Liver (tissue), 9 donors: ENCODE data around the gene CARMIL1. TPM values are rescaled to one million over a fixed set of nuclear protein-coding genes. Genes with fewer than 3 reads are reported as not detected.

Experiments used
- DNase-seq: peaks from one replicate; pipeline ENCODE4 v3.0.0-alpha.2; 2017; ENCODE audit warnings: low spot score
- H3K27ac ChIP-seq, 2 donors: one replicate each; pipeline ENCODE4 v1.7.0; 2013; ENCODE audit warnings: inconsistent platforms in 2 of 2, low read length in 2 of 2, control low read depth in 1 of 2, low read depth in 1 of 2, mild to moderate bottlenecking in 1 of 2
- H3K27me3 ChIP-seq, 4 donors: one replicate each; pipeline versions ENCODE4 v1.6.1 to v1.7.0; 2013; ENCODE audit warnings: low read length in 3 of 4, inconsistent platforms in 1 of 4, mild to moderate bottlenecking in 1 of 4, moderate library complexity in 1 of 4; ENCODE audit not compliant: control insufficient read depth in 4 of 4, insufficient read depth in 4 of 4
- H3K36me3 ChIP-seq, 4 donors: one replicate each; pipeline versions ENCODE4 v1.6.1 to v1.7.0; 2013; ENCODE audit warnings: low read length in 3 of 4, mild to moderate bottlenecking in 3 of 4, low read depth in 1 of 4, moderate library complexity in 1 of 4; ENCODE audit not compliant: control insufficient read depth in 4 of 4, insufficient read depth in 3 of 4
- H3K4me1 ChIP-seq, 4 donors: one replicate each; pipeline versions ENCODE4 v1.6.1 to v1.7.0; 2013; ENCODE audit warnings: low read length in 3 of 4, mild to moderate bottlenecking in 3 of 4, moderate library complexity in 1 of 4; ENCODE audit not compliant: control insufficient read depth in 4 of 4, insufficient read depth in 4 of 4
- H3K4me3 ChIP-seq, 3 donors: one replicate each; pipeline versions ENCODE4 v1.6.1 to v1.7.0; 2013; ENCODE audit warnings: low read length in 3 of 3, control low read depth in 1 of 3, low read depth in 1 of 3, mild to moderate bottlenecking in 1 of 3
- H3K9ac ChIP-seq, 2 donors: one replicate each; pipeline ENCODE4 v1.7.0; 2013; ENCODE audit warnings: low read length in 2 of 2, mild to moderate bottlenecking in 2 of 2, moderate library complexity in 2 of 2, control low read depth in 1 of 2, low read depth in 1 of 2
- H3K9me3 ChIP-seq, 4 donors: one replicate each; pipeline versions ENCODE4 v1.6.1 to v1.7.0; 2013; ENCODE audit warnings: low read length in 3 of 4; ENCODE audit not compliant: control insufficient read depth in 4 of 4
- ATF3 ChIP-seq: IDR thresholded peaks from 2 replicates; pipeline ENCODE4 v1.6.1; 2016; ENCODE audit warnings: antibody characterized with exemption
- CTCF ChIP-seq: fragments of 150-350 bp; IDR thresholded peaks from 2 replicates; pipeline ENCODE4 v1.5.1; 2017; ENCODE audit warnings: improper control_type of control experiment, low read depth, low read length; ENCODE audit not compliant: missing input control
- EGR1 ChIP-seq, 2 donors: IDR thresholded peaks; 2 replicates each; pipeline ENCODE4 v1.6.1; 2016 to 2018; ENCODE audit warnings: antibody characterized with exemption in 2 of 2, low read depth in 2 of 2
- FOXA1 ChIP-seq: IDR thresholded peaks from 2 replicates; pipeline ENCODE4 v1.6.1; 2016; ENCODE audit warnings: antibody characterized with exemption
- FOXA2 ChIP-seq: IDR thresholded peaks from 2 replicates; pipeline ENCODE4 v1.6.1; 2016; ENCODE audit warnings: antibody characterized with exemption
- GABPA ChIP-seq, 2 donors: IDR thresholded peaks in 1 of 2; conservative IDR thresholded peaks in 1 of 2; 2 replicates each; pipeline ENCODE4 v1.6.1; 2016; ENCODE audit warnings: antibody characterized with exemption in 2 of 2, mild to moderate bottlenecking in 1 of 2, moderate library complexity in 1 of 2
- HNF4A ChIP-seq, 2 donors: conservative IDR thresholded peaks; 2 replicates each; pipeline ENCODE4 v1.6.1; 2016; ENCODE audit warnings: antibody characterized with exemption in 2 of 2, mild to moderate bottlenecking in 2 of 2
- HNF4G ChIP-seq: IDR thresholded peaks from 2 replicates; pipeline ENCODE4 v1.6.1; 2016; ENCODE audit warnings: antibody characterized with exemption
- JUND ChIP-seq, 2 donors: IDR thresholded peaks; 2 replicates each; pipeline ENCODE4 v1.6.1; 2016; ENCODE audit warnings: antibody characterized with exemption in 2 of 2
- MAX ChIP-seq: IDR thresholded peaks from 2 replicates; pipeline ENCODE4 v1.6.1; 2016; ENCODE audit warnings: antibody characterized with exemption
- NR2F2 ChIP-seq: IDR thresholded peaks from 2 replicates; pipeline ENCODE4 v1.6.1; 2016; ENCODE audit warnings: antibody characterized with exemption
- RAD21 ChIP-seq, 2 donors: IDR thresholded peaks; 2 replicates each; pipeline ENCODE4 v1.6.1; 2016; ENCODE audit warnings: antibody characterized with exemption in 2 of 2, mild to moderate bottlenecking in 2 of 2
- REST ChIP-seq: IDR thresholded peaks from 2 replicates; pipeline ENCODE4 v1.6.1; 2016; ENCODE audit warnings: antibody characterized with exemption, mild to moderate bottlenecking
- RXRA ChIP-seq, 2 donors: IDR thresholded peaks; 2 replicates each; pipeline ENCODE4 v1.6.1; 2017 to 2018; ENCODE audit warnings: antibody characterized with exemption in 2 of 2, mild to moderate bottlenecking in 1 of 2
- SP1 ChIP-seq: IDR thresholded peaks from 2 replicates; pipeline ENCODE4 v1.6.1; 2018; ENCODE audit warnings: antibody characterized with exemption, mild to moderate bottlenecking
- TAF1 ChIP-seq: conservative IDR thresholded peaks from 2 replicates; pipeline ENCODE4 v1.6.1; 2016; ENCODE audit warnings: antibody characterized with exemption, mild to moderate bottlenecking
- YY1 ChIP-seq: IDR thresholded peaks from 2 replicates; pipeline ENCODE4 v1.6.1; 2016; ENCODE audit warnings: antibody characterized with exemption, mild to moderate bottlenecking
- ZBTB33 ChIP-seq: IDR thresholded peaks from 2 replicates; pipeline ENCODE4 v1.6.1; 2016; ENCODE audit warnings: antibody characterized with exemption
- WGBS: extraction: QIAGEN DNeasy Blood & Tissue Kit; methylation state at CpG from one replicate; pipeline ENCODE4 v1.1.7; 2013; 5-methylcytosine and 5-hydroxymethylcytosine counted together
- polyA plus RNA-seq, 2 donors: library from polyadenylated mRNA; stranded (reverse) in 1 of 2; unstranded in 1 of 2; fragments of 200-250 nt in 1 of 2; fragments of >200 nt in 1 of 2; fragmentation: Nextera tagmentation in 1 of 2; extraction: Ambion mirVana in 1 of 2; gene quantifications; one replicate each; pipeline versions ENCODE4 v1.2.1 to v1.2.3, GENCODE V29; 2013 to 2015
- total RNA-seq, 2 donors: library from RNA; depleted of rRNA; stranded (reverse); fragments of >200 nt; gene quantifications; one replicate each; pipeline ENCODE4 v1.2.3, GENCODE V29; 2014
- donor health status: healthy.
- donor health status: healthy.
- donor health status: healthy.
- donor health status: healthy.
- donor health status: healthy.

CARMIL1 gene
- total and polyA plus RNA-seq, 4 donors, result 1.4 to 9.5 (median 3.5) TPM

GRCh38 chr6:25570578-25570977 lies 291.4 kb downstream of the CARMIL1 start:
- no peak for DNase-seq
- Histone ChIP-seq H3K36me3 (no peaks in the 10 kb centered on the region), H3K27me3 (no peaks in the 10 kb centered on the region), H3K9me3 (no peaks in the 10 kb centered on the region), H3K9ac (no peak overlapping the region), H3K27ac (no peak overlapping the region), H3K4me1 (no peaks in the 10 kb centered on the region), H3K4me3 (no peak overlapping the region)
- TF ChIP-seq SP1 (no peak), RXRA (IDR thresholded peaks at IDR 0.05) (no peak), FOXA1 (no peak), ATF3 (no peak), TAF1 (no peak), MAX (no peak), GABPA (IDR thresholded peaks at IDR 0.05 in 1 of 2, conservative IDR thresholded peaks at IDR 0.05 in 1 of 2) (no peak), CTCF (no peak), REST (no peak), HNF4G (no peak), NR2F2 (no peak), JUND (IDR thresholded peaks at IDR 0.05) (no peak), ZBTB33 (no peak), YY1 (no peak), HNF4A (conservative IDR thresholded peaks at IDR 0.05) (no peak), EGR1 (IDR thresholded peaks at IDR 0.05; ENCODE audit: low read depth in 2 of 2) (no peak), RAD21 (IDR thresholded peaks at IDR 0.05) (no peak), FOXA2 (no peak)
- WGBS, result 80% methylated on average over 2 of the region's 2 CpGs

GRCh38 chr6:25576919-25577318 lies 297.7 kb downstream of the CARMIL1 start:
- 98% methylated on average over 2 of the region's 2 CpGs for WGBS
- Histone ChIP-seq H3K36me3 (no peaks in the 10 kb centered on the region), H3K4me1 (no peaks in the 10 kb centered on the region), H3K27ac (no peak overlapping the region), H3K4me3 (no peak overlapping the region), H3K9ac (no peak overlapping the region), H3K27me3 (no peaks in the 10 kb centered on the region), H3K9me3 (no peaks in the 10 kb centered on the region)
- TF ChIP-seq ZBTB33 (no peak), SP1 (no peak), GABPA (IDR thresholded peaks at IDR 0.05 in 1 of 2, conservative IDR thresholded peaks at IDR 0.05 in 1 of 2) (no peak), ATF3 (no peak), REST (no peak), FOXA2 (no peak), NR2F2 (no peak), HNF4G (no peak)
- no peak for DNase-seq
